ENCODE data around the gene CDH5.

GRCh38 chr16:66446737-66447136 is 80.2 kb downstream of the CDH5 start:
- TF ChIP-seq POLR2A (IDR thresholded peaks at IDR 0.05; ENCODE audit: low read depth, low read length) (no peak), POLR2AphosphoS5 (IDR thresholded peaks at IDR 0.05; ENCODE audit: low read depth, low read length) (no peak)
